Measurements from ENCODE around the gene CHCHD6. TPM values are rescaled to one million over a fixed set of nuclear protein-coding genes. Genes with fewer than 3 reads are reported as not detected.

The CHCHD6 gene
- total RNA-seq, 1 experiment from 2014 or later: 45.9 TPM

GRCh38 chr3:126760541-126760940 is 56.5 kb downstream of the CHCHD6 start:
- DNase-seq: no peak
- TF ChIP-seq, protein P1, sequence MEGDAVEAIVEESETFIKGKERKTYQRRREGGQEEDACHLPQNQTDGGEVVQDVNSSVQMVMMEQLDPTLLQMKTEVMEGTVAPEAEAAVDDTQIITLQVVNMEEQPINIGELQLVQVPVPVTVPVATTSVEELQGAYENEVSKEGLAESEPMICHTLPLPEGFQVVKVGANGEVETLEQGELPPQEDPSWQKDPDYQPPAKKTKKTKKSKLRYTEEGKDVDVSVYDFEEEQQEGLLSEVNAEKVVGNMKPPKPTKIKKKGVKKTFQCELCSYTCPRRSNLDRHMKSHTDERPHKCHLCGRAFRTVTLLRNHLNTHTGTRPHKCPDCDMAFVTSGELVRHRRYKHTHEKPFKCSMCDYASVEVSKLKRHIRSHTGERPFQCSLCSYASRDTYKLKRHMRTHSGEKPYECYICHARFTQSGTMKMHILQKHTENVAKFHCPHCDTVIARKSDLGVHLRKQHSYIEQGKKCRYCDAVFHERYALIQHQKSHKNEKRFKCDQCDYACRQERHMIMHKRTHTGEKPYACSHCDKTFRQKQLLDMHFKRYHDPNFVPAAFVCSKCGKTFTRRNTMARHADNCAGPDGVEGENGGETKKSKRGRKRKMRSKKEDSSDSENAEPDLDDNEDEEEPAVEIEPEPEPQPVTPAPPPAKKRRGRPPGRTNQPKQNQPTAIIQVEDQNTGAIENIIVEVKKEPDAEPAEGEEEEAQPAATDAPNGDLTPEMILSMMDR (IDR thresholded peaks at IDR 0.05; ENCODE audit: unreplicated experiment): no peak
- intact Hi-C loops (cut with micrococcal nuclease; ENCODE audit: unreplicated experiment): no loop called here
- Mint-ChIP-seq H3K36me3 (ENCODE audit: insufficient read depth, unreplicated experiment) (no peaks in the 10 kb centered on the region), H3K27me3 (ENCODE audit: unreplicated experiment) (no peaks in the 10 kb centered on the region), H3K4me1 (ENCODE audit: low read depth, unreplicated experiment) (no peaks in the 10 kb centered on the region), H3K27ac (ENCODE audit: unreplicated experiment) (no peak overlapping the region), H3K4me3 (ENCODE audit: low read depth, unreplicated experiment) (no peak overlapping the region), H3K9me3 (ENCODE audit: low read depth, unreplicated experiment) (no peaks in the 10 kb centered on the region)
- CTCF ChIA-PET: no interaction called here
- BruUV-seq (replicated peaks): no TSS peak

DNA sequence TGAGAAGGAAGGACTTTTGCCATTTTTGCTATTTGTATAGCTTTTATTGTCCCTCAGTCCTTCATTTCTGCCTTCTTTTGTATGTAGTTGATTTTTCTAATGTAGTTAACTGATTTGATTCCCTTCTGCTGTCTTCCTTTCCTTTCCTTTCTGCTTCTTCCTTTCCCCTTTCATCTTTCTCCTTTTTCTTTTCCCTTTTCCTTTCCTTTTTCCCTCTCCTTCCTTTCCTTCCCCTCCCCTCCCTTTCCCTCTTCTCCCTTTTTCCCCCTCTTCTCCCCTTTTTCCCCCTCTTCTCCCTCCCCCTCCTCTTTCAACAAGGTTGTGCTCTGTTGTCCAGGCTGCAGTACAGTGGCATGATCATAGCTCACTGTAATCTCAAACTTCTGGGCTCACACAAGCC is 59.0 kb downstream of the CHCHD6 start:
- H3K4me3 Mint-ChIP-seq (ENCODE audit: low read depth, unreplicated experiment): no peak overlapping the region
- TF ChIP-seq, protein P1 (IDR thresholded peaks at IDR 0.05; ENCODE audit: unreplicated experiment): no peak
- intact Hi-C loops (cut with micrococcal nuclease; ENCODE audit: unreplicated experiment): no loop called here
- peaks cover 4% of the 10 kb centered on the region for H3K9me3 Mint-ChIP-seq (ENCODE audit: low read depth, unreplicated experiment)
- no peaks in the 10 kb centered on the region for H3K4me1 Mint-ChIP-seq (ENCODE audit: low read depth, unreplicated experiment)
- H3K36me3 Mint-ChIP-seq (ENCODE audit: insufficient read depth, unreplicated experiment): no peaks in the 10 kb centered on the region
- no peak for DNase-seq
- BruUV-seq (replicated peaks): no TSS peak
- CTCF ChIA-PET: interaction anchor here (0.6 kb wide), 2 partner anchors 83 to 243 kb away, joined by 3 to 5 read pairs; no protein-coding TSS in a partner anchor
- no peaks in the 10 kb centered on the region for H3K27me3 Mint-ChIP-seq (ENCODE audit: unreplicated experiment)
- no peak overlapping the region for H3K27ac Mint-ChIP-seq (ENCODE audit: unreplicated experiment)

DNA sequence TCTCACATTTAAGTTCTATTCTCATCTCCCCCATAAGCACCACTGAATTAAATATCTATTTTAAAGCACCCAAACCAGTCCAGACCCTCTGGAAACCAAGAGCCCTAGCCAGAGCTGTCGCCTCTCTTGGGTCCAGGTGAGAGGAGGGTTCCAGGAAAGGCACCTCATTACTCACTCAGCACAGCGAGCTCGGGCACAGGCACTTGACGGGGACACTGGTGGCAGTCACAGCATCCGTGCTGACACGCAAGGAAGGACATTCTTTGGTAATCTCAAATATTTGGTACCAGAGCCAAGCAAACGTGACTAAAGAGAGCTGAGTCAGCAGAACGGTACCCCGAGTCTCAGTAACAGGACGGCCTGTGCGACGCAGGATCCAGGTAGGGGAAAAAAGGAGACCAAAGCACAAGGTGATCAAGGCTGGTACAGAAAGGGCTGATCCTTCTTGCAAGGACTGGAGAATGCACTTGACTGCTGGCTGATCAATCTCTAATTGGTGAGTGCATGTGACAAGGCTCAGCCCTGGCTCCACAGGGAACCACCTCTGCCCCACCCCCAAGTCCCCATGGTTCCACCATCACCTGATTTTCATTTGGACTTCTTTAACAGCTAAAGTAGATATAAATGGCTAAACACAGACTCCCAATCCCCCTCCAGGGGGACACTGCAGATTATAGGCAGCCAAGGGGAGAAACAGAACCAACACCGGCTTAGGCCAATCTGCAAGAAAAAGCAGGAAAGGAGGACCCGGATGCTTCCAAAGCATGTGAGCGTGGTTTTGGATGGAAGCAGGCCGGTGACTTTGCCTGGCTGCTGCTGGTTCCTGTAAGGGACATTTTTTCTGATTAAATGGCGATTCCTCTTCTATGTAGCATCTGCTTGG is 61.4 kb downstream of the CHCHD6 start:
- Mint-ChIP-seq H3K4me3 (ENCODE audit: low read depth, unreplicated experiment) (no peak overlapping the region), H3K27ac (ENCODE audit: unreplicated experiment) (no peak overlapping the region), H3K36me3 (ENCODE audit: insufficient read depth, unreplicated experiment) (no peaks in the 10 kb centered on the region), H3K27me3 (ENCODE audit: unreplicated experiment) (no peaks in the 10 kb centered on the region), H3K9me3 (ENCODE audit: low read depth, unreplicated experiment) (peaks cover 12% of the 10 kb centered on the region), H3K4me1 (ENCODE audit: low read depth, unreplicated experiment) (no peaks in the 10 kb centered on the region)
- TF ChIP-seq, protein P1 (IDR thresholded peaks at IDR 0.05; ENCODE audit: unreplicated experiment): no peak
- intact Hi-C loops (cut with micrococcal nuclease; ENCODE audit: unreplicated experiment): no loop called here
- CTCF ChIA-PET: no interaction called here
- no TSS peak for BruUV-seq (replicated peaks)
- DNase-seq: no peak

- BruUV-seq (replicated peaks): no TSS peak
- Mint-ChIP-seq H3K9me3 (ENCODE audit: low read depth, unreplicated experiment) (peaks cover 15% of the 10 kb centered on the region), H3K27me3 (ENCODE audit: unreplicated experiment) (no peaks in the 10 kb centered on the region), H3K36me3 (ENCODE audit: insufficient read depth, unreplicated experiment) (no peaks in the 10 kb centered on the region), H3K4me3 (ENCODE audit: low read depth, unreplicated experiment) (no peak overlapping the region), H3K27ac (ENCODE audit: unreplicated experiment) (no peak overlapping the region), H3K4me1 (ENCODE audit: low read depth, unreplicated experiment) (no peaks in the 10 kb centered on the region)
- DNase-seq: no peak
- TF ChIP-seq, protein P1 (IDR thresholded peaks at IDR 0.05; ENCODE audit: unreplicated experiment): no peak
- CTCF ChIA-PET: no interaction called here
- intact Hi-C loops (cut with micrococcal nuclease; ENCODE audit: unreplicated experiment): no loop called here
These were observed 62.6 kb downstream of the CHCHD6 start for GRCh38 chr3:126766653-126767052.
